Spleen (tissue), 11 donors: Measurements from ENCODE around the gene CEP128. TPM values are rescaled to one million over a fixed set of nuclear protein-coding genes. Genes with fewer than 3 reads are reported as not detected.

ENCODE experiments used
- DNase-seq: peaks from one replicate; pipeline ENCODE4 v3.0.0-alpha.2; 2020
- H3K27ac ChIP-seq, 8 donors: fragments of 200-600 bp; sonication (generic) in 7 of 8; 1 replicate in 4 of 8; 2 replicates in 4 of 8; pipeline versions ENCODE4 v1.5.0 to v1.8.0; 2016 to 2021; ENCODE audit warnings: inconsistent platforms in 4 of 8, mild to moderate bottlenecking in 4 of 8, moderate library complexity in 1 of 8
- H3K27me3 ChIP-seq, 7 donors: fragments of 200-600 bp; sonication (generic) in 6 of 7; replicated peaks in 1 of 7; 1 replicate in 4 of 7; 2 replicates in 3 of 7; pipeline versions ENCODE4 v1.5.0 to v1.8.0; 2016 to 2021; ENCODE audit warnings: inconsistent platforms in 3 of 7, mild to moderate bottlenecking in 1 of 7
- H3K36me3 ChIP-seq, 6 donors: fragments of 200-600 bp; sonication (generic) in 5 of 6; 1 replicate in 4 of 6; 2 replicates in 2 of 6; pipeline versions ENCODE4 v1.5.0 to v1.8.0; 2016 to 2021; ENCODE audit warnings: inconsistent platforms in 2 of 6
- H3K4me1 ChIP-seq, 6 donors: fragments of 200-600 bp; sonication (generic) in 5 of 6; 1 replicate in 3 of 6; 2 replicates in 3 of 6; pipeline versions ENCODE4 v1.5.0 to v1.8.0; 2016 to 2021; ENCODE audit warnings: inconsistent platforms in 3 of 6
- H3K4me3 ChIP-seq, 8 donors: fragments of 200-600 bp; sonication (generic) in 7 of 8; 1 replicate in 4 of 8; 2 replicates in 4 of 8; pipeline versions ENCODE4 v1.5.0 to v1.8.0; 2016 to 2021; ENCODE audit warnings: inconsistent platforms in 4 of 8, mild to moderate bottlenecking in 4 of 8, moderate library complexity in 2 of 8
- H3K9me3 ChIP-seq, 8 donors: fragments of 200-600 bp; sonication (generic) in 7 of 8; 1 replicate in 4 of 8; 2 replicates in 4 of 8; pipeline versions ENCODE4 v1.5.0 to v1.8.0; 2016 to 2021; ENCODE audit warnings: inconsistent platforms in 4 of 8
- POLR2A ChIP-seq, 3 donors: fragments of 450-650 bp; IDR thresholded peaks; one replicate each; pipeline ENCODE4 v1.5.1; 2017; ENCODE audit warnings: antibody characterized with exemption in 3 of 3, mild to moderate bottlenecking in 1 of 3
- POLR2AphosphoS5 ChIP-seq, 3 donors: sonication (generic); formaldehyde crosslinking; IDR thresholded peaks; one replicate each; pipeline ENCODE4 v1.5.1; 2017; ENCODE audit warnings: antibody characterized with exemption in 3 of 3
- WGBS, 5 donors: extraction: QIAGEN DNeasy Blood & Tissue Kit in 3 of 5; methylation state at CpG; one replicate each; pipeline versions ENCODE4 v1.1.5 to v1.1.7; 2013 to 2018; 5-methylcytosine and 5-hydroxymethylcytosine counted together
- intact Hi-C: fragments of 100-400 bp; cut with DNase I; formaldehyde crosslinking; loops from one replicate; pipeline ENCODE4 v1.15.0; 2023; ENCODE audit warnings: low total_unique reads
- polyA plus RNA-seq, 3 donors: library from polyadenylated mRNA; stranded (reverse); fragments of 200-250 nt; gene quantifications; one replicate each; pipeline ENCODE4 v1.2.1, GENCODE V29; 2013
- total RNA-seq, 7 donors: library from RNA; depleted of rRNA in 3 of 7; stranded (reverse); fragments of >200 nt in 3 of 7; fragmentation: NEBNext Ultra II Directional in 4 of 7; extraction: Animal tissue kit (Norgen Biotek cat#: 25700) in 4 of 7; gene quantifications; one replicate each; pipeline versions ENCODE4 v1.1.0 to v1.2.1, GENCODE V29; 2016 to 2021
- TF ChIP-seq, protein P1 (sequence below), 11 experiments: fragments of 200-600 bp in 7 of 11; fragments of 450-650 bp in 4 of 11; sonication (generic) in 4 of 11; IDR thresholded peaks in 8 of 11; conservative IDR thresholded peaks in 3 of 11; 1 replicate in 7 of 11; 2 replicates in 4 of 11; pipeline versions ENCODE4 v1.4.0 to v1.8.0; 2016 to 2021; ENCODE audit warnings: antibody characterized with exemption in 11 of 11, inconsistent platforms in 4 of 11, mild to moderate bottlenecking in 1 of 11
- donor health status: healthy with polysubstance abuse.
- donor health status: DM: no; HTN: no; CAD: no; lungs with moderate emphysema.
- donor health status: DM: no; HTN: no; CAD: no.
- donor health status: Bipolar disorder and iron deficiency.
- donor health status: healthy.
- donor health status: DM: no; HTN: no; CAD: no.
- donor health status: DM: yes; HTN: yes; CAD: no.

Gene CEP128
- total and polyA plus RNA-seq, 10 donors: 1.5 to 34.2 (median 15.7) TPM

DNA sequence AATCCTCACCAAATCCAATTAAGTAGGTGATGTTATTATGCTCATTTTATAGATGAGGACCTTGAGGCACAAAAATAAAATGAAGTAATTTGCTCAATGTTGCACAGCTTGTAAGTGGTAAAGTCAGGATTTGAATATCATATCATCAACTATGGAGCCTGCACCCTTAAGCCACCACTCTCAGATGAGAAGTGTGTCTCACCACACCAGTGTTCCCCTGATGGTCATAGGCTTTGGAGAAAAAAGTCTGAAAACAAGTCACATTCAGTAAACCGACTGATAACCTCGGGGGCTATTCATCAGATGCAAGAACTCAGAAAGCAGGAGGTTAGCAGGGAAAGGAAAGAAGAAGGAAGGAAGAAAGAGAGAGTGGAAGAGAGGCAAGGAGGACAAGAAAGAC, 16.7 kb upstream of the CEP128 start:
- TF ChIP-seq, protein P1, sequence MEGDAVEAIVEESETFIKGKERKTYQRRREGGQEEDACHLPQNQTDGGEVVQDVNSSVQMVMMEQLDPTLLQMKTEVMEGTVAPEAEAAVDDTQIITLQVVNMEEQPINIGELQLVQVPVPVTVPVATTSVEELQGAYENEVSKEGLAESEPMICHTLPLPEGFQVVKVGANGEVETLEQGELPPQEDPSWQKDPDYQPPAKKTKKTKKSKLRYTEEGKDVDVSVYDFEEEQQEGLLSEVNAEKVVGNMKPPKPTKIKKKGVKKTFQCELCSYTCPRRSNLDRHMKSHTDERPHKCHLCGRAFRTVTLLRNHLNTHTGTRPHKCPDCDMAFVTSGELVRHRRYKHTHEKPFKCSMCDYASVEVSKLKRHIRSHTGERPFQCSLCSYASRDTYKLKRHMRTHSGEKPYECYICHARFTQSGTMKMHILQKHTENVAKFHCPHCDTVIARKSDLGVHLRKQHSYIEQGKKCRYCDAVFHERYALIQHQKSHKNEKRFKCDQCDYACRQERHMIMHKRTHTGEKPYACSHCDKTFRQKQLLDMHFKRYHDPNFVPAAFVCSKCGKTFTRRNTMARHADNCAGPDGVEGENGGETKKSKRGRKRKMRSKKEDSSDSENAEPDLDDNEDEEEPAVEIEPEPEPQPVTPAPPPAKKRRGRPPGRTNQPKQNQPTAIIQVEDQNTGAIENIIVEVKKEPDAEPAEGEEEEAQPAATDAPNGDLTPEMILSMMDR (IDR thresholded peaks at IDR 0.05 in 8 of 11, conservative IDR thresholded peaks at IDR 0.05 in 3 of 11): no peak
- TF ChIP-seq POLR2AphosphoS5 (IDR thresholded peaks at IDR 0.05) (no peak), POLR2A (IDR thresholded peaks at IDR 0.05) (no peak)
- DNase-seq: no peak
- no peaks in the 10 kb centered on the region for H3K9me3 ChIP-seq
- peak overlapping the region in 4 of 8 donors; percentile 65 to 79 (median 72) for H3K27ac ChIP-seq
- no peak overlapping the region for H3K4me3 ChIP-seq
- 79 to 88% (median 85%) methylated on average over 2 of the region's 2 CpGs for WGBS, 5 donors
- H3K4me1 ChIP-seq: peaks cover 9 to 59% (median 38%) of the 10 kb centered on the region in 6 donors
- H3K36me3 ChIP-seq: no peaks in the 10 kb centered on the region
- intact Hi-C loops: no loop called here
- H3K27me3 ChIP-seq: peaks cover 0 to 10% (median 0%) of the 10 kb centered on the region in 7 donors

- Histone ChIP-seq H3K27ac (peak overlapping the region in 2 of 8 donors; percentile 74 to 79), H3K4me1 (peaks cover 9 to 59% (median 38%) of the 10 kb centered on the region in 6 donors), H3K36me3 (no peaks in the 10 kb centered on the region), H3K9me3 (no peaks in the 10 kb centered on the region), H3K27me3 (peaks cover 0 to 10% (median 0%) of the 10 kb centered on the region in 7 donors), H3K4me3 (no peak overlapping the region)
- no peak for DNase-seq
- WGBS, 5 donors: 76 to 84% (median 80%) methylated on average over 2 of the region's 2 CpGs
- intact Hi-C loops: no loop called here
- TF ChIP-seq POLR2A (IDR thresholded peaks at IDR 0.05): no peak
- no peak for TF ChIP-seq POLR2AphosphoS5 (IDR thresholded peaks at IDR 0.05)
- TF ChIP-seq, protein P1 (IDR thresholded peaks at IDR 0.05 in 8 of 11, conservative IDR thresholded peaks at IDR 0.05 in 3 of 11): no peak
Observed at GRCh38 chr14:80957613-80958012, 16.1 kb upstream of the CEP128 start.

DNA sequence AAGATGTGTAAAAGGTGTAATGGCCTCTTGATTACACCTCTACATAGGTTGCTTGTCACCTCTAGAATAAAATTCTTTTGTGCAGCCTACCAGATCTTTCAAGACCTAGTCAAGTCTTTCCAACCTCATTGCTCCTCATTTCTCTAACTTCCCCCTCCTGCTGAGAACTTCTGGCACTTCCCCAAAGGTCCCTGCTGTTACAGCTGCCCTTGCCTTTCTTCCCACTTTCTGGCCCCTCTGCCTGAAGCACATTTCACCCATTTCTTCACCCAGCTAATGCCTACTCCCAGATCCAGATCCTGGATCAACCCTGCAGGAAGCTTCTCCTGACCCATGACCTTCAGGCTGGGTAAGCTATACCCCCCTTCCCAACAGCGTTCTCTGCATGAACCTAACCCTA, 15.4 kb upstream of the CEP128 start:
- no peaks in the 10 kb centered on the region for H3K9me3 ChIP-seq
- intact Hi-C loops: no loop called here
- no peaks in the 10 kb centered on the region for H3K36me3 ChIP-seq
- peaks cover 9 to 59% (median 38%) of the 10 kb centered on the region in 6 donors for H3K4me1 ChIP-seq
- WGBS, 5 donors: 67 to 74% (median 67%) methylated on average over 1 of the region's 1 CpG
- peak overlapping the region in 3 of 8 donors; percentile 1 to 74 (median 5) for H3K27ac ChIP-seq
- DNase-seq: no peak
- peaks cover 0 to 10% (median 0%) of the 10 kb centered on the region in 7 donors for H3K27me3 ChIP-seq
- H3K4me3 ChIP-seq: peak overlapping the region in 1 of 8 donors; percentile 5
- TF ChIP-seq POLR2A (IDR thresholded peaks at IDR 0.05): no peak
- no peak for TF ChIP-seq POLR2AphosphoS5 (IDR thresholded peaks at IDR 0.05)
- TF ChIP-seq, protein P1 (IDR thresholded peaks at IDR 0.05 in 8 of 11, conservative IDR thresholded peaks at IDR 0.05 in 3 of 11): no peak

- Histone ChIP-seq H3K27ac (no peak overlapping the region), H3K4me3 (peak overlapping the region in 1 of 8 donors; percentile 71), H3K9me3 (no peaks in the 10 kb centered on the region), H3K4me1 (peaks cover 9 to 59% (median 38%) of the 10 kb centered on the region in 6 donors), H3K36me3 (no peaks in the 10 kb centered on the region), H3K27me3 (peaks cover 0 to 10% (median 0%) of the 10 kb centered on the region in 7 donors)
- TF ChIP-seq POLR2A (IDR thresholded peaks at IDR 0.05): no peak
- TF ChIP-seq, protein P1 (IDR thresholded peaks at IDR 0.05 in 8 of 11, conservative IDR thresholded peaks at IDR 0.05 in 3 of 11): no peak
- TF ChIP-seq POLR2AphosphoS5 (IDR thresholded peaks at IDR 0.05): no peak
- DNase-seq: no peak
- intact Hi-C loops: no loop called here
- WGBS, 5 donors: 60 to 74% (median 72%) methylated on average over 2 of the region's 2 CpGs
Observed at GRCh38 chr14:80956102-80956501, 14.6 kb upstream of the CEP128 start.
